SKM-1 (cell line): ENCODE results near the gene USP3.
"Not testable (repeated sequence)": the region's sequence is repeated elsewhere in the genome, so short reads cannot be mapped to it uniquely, and the experiment has no call there.

ENCODE experiments used
- DNase-seq: peaks from one replicate; lab custom pipeline; 2025; ENCODE audit not compliant: unreplicated experiment; lab: John Stamatoyannopoulos, UW

Gene USP3

DNA sequence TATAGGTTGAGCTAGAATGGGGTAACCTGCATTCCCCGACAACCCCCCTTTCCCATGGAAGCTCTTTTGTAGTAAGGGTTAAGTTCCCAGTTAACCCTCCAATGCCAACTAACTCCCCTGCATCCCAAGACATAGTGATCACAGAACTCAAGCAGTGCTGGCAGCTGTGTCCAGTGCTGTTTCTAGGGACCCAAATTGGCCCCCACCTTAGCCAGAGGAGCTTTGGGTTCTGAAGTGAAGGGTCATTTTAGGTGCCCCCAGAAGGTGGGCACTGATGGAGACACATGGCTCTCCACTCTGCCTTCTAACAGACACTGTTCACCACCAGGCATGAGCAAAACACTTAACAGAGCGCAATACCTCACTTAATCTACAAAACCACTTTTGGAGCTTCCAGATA is 99.9 kb downstream of the USP3 start:
- no peak for DNase-seq

DNA sequence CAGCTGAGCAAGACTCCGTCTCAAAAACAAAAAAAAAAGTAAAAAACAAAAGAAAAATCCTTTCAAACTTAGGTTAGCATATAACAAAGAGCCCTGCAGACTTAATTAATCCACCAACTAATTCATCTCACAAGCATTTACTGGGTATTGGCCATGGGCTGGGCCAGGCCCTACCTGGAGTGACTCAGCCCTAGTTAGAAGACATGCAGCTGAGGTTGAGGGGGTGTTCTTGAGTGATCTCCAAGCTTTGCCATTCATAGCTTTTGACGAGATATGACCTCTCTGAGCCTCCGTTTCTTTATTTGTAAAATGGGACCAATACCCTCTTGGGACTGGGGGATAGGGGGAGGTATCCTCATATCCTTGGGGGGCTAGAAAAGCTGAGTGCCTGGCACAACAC is 100.6 kb downstream of the USP3 start:
- no peak for DNase-seq

DNA sequence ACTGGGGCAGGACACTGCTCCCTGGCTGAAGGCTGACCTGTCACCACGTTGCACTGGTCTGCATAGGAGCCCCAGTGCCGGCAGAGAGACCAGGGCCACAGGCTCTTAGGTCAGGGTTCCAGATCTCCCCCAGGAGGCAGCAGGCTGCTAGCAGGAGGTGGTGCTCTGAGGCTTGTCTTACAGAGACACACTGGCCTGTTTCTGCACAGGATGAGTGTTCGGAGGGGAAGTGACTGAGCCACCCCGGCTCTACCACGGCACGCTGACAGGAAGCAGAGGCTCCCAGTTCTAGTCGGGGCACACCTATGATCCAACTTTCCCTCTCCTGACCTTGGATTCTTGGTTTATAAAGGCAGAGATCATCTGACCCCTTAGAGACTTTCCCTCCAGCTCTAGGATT is 101.4 kb downstream of the USP3 start:
- DNase-seq, result peak; percentile 53

DNA sequence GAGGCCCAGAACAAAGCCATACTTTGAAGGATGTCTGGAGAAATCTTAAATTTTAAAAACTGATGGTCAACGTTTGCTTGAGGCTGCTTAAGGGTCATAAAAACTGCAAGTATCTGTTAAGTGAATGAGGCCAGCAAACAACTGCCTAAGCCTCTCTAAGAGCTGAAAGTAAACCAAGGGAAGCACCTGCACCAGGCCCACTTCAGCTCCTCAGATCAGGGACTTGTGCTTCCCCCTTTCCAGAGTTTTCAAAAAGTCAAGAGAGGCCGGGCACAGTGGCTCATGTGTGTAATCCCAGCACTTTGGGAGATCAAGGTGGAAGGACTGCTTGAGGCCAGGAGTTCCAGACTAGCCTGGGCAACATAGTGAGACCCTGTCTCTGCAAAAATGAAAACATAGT is 101.9 kb downstream of the USP3 start:
- no peak for DNase-seq

DNA sequence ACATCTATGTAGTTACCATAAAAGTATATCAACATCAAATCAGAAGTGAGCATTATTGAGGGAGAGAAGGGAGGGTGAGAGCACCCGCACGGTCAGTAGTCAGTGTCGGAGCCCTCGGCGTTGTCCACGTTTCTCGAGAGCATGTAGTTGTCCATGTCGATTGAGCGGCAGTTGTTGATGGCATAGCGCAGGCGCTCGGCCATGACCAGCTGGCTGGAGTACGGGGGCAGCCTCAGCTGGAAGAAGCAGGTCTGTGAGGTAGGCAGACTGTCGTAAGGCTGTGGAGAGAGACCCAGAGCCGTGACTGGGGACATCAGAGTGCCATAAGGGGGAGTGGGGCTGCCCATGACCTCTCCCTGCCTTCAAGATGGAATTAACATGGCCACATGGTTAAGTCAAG is 104.6 kb downstream of the USP3 start:
- no peak for DNase-seq

DNA sequence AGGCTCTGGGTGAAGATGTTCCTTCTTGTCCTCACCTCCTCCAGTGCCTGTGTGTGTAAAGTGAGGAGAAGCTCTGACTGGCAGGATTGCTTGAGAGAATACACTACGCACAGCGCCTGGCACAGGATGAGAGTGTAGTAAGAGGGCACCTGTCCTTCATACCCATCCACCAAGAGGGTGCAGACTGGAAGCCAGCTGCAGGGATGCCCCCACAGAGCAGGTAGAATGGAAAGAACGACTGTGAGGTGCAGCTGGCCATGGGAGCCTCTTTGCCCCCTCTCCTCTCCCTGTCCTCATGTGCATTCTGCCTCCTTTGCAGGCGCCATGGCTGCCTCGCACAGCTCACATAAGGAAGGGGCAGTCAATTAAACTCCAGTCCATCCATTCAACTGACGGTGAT is 105.1 kb downstream of the USP3 start:
- no peak for DNase-seq

DNA sequence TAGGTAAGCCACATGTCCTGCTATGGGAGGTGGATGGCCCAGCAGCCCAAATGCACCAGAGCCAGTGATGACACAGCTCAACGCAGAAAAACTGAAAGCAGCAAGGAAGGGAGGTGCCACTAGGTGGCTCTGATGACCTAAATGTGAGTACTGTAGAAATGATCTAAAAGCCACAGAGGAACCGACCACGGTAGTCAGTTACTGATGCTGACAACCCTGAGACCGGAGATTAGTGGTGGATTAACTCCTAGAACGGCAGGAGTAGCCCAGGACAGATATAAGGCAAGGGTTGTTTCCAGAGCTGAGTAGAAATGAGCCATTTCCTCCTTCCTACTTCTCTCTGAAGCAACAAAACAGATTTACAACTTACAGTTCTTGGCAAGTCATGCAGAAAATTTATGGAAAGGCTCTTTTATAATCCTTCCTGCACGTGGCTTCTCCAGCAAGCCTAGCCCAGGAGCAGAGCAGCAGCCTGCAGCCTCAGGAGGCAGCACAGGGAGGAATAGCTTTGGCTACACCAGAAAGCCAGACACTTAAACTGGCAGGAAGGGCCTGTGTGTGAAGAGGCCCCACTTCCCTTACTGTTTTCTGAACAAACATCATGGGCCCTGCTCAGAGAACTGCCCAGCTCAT is 105.9 kb downstream of the USP3 start:
- DNase-seq, result peak; percentile 80

DNA sequence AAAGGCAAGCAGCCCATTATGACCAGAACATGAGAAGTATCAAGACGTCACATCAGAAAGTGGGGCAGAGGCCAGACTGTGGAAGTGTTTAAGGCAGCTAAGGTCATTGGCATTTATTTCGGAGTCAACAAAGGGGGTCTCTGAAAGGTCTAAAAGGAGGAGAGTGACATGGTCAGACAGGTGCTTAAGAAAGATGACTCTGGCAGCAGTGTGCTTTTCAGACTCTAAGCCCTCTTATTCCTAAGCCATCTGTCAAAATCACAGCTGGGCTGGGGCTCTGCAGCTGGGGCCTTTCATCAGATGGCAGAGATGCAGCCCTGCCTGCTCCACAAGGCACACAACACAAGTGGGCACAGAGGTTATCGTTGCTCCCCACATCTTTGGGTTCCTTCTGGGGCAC is 106.8 kb downstream of the USP3 start:
- no peak for DNase-seq

DNA sequence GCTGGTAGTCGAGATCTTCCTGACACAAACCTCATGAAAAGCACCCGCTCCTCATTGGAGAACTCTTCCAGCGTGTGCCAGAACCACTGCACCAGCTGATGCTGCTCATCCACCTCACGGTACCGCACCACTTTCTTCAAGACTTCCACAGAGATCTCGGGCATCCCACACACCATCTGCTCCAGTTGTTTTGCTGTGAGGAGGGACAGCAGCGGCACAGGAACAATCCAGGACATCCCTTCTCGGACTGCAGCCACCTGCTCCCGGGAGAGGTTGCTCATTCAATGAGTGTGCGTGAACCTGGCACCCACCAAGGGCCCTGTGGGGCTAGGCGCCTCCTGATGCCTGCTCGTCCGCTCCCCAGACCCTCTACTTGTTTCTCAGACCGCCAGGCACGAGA is 107.9 kb downstream of the USP3 start:
- DNase-seq, result no peak

DNA sequence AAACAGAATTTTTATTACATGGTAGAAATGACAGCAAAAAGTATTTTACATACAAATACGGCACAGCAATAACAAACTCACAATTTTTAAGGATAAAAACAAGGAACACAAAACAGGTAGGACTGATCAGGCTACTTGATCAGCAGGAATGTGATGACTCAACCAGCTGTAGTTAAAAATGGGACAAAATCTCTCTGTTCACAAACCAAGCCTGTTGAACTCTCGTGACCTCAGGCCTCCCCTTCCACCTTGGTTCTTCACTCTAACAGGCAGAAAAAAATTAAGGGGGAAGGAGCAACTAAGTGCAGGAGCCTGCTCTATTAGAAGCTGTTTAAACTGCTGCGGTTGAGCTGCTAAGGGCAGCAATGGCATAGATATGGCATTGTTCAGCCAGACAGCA is 111.5 kb downstream of the USP3 start:
- DNase-seq, result no peak

DNA sequence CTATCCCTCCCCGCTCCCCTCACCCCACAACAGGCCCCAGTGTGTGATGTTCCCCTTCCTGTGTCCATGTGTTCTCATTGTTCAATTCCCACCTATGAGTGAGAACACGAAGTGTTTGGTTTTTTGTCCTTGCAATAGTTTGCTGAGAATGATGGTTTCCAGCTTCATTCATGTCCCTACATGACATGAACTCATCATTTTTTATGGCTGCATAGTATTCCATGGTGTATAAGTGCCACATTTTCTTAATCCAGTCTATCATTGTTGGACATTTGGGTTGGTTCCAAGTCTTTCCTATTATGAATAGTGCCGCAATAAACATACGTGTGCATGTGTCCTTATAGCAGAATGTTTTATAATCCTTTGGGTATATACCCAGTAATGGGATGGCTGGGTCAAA is 112.8 kb downstream of the USP3 start:
- not testable (repeated sequence) for DNase-seq

DNA sequence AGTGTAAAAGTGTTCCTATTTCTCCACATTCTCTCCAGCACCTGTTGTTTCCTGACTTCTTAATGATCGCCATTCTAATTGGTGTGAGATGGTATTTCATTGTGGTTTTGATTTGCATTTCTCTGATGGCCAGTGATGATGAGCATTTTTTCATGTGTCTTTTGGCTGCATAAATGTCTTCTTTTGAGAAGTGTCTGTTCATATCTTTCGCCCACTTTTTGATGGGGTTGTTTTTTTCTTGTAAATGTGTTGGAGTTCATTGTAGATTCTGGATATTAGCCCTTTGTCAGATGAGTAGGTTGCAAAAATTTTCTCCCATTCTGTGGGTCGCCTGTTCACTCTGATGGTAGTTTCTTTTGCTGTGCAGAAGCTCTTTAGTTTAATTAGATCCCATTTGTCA is 113.2 kb downstream of the USP3 start:
- DNase-seq, result not testable (repeated sequence)

DNA sequence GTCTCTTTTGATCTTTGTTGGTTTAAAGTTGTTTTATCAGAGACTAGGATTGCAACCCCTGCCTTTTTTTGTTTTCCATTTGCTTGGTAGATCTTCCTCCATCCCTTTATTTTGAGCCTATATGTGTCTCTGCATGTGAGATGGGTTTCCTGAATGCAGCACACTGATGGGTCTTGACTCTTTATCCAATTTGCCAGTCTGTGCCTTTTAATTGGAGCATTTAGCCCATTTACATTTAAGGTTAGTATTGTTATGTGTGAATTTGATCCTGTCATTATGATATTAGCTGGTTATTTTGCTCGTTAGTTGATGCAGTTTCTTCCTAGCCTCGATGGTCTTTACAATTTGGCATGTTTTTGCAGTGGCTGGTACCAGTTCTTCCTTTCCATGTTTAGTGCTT is 116.4 kb downstream of the USP3 start:
- DNase-seq, result not testable (repeated sequence)

DNA sequence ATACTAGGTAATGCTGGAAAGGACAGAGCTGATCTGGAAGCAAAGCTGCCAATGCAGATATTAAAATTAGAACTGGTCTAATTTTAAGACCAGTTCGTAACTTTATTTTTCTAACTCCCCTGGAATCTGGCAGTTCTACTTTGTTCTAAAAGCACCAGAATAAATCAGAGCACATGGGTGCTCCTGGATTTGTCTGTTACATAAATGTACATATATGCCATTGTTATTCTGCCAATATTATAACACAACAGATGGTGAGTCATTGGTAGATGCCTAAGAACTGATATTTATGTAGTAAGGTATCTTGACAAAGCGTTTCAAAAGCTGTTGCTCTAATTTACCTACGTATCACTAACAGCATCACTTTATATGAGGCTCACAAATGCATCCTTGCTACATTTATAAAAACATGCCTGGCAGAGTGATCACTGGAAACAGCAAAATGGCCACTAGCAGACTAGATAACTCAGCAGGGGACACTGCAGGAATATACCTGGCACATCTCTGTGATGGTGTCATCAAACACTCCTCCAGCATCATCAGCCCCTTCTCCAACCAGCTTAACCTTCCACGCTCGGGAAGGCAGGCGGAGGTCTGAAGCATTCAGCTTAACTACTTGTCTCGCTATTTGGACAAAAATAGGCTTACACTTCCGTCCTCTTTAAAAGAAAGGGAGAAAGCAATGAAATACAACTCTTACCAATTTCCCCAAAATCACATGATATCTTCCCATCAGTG is 119.0 kb downstream of the USP3 start:
- no peak for DNase-seq

DNA sequence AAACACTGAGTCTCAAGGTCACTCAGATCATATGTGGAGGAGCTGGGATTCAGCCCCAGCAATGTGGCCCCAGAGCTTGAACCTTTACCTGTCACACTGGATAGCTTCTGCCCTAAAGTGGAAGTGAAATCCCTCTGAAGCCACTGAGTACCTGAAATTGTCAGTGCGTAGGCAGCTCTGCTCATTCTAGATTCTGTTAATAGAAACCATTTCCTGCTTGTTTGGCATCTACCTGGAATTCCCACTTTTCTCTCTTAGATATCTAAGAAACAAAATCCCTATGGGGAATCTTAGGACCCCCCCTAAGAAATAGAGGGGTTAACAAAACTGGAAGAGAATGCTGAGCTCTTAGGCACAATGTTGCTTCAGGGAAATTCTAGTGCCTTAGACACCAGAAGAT is 122.6 kb downstream of the USP3 start:
- no peak for DNase-seq

DNA sequence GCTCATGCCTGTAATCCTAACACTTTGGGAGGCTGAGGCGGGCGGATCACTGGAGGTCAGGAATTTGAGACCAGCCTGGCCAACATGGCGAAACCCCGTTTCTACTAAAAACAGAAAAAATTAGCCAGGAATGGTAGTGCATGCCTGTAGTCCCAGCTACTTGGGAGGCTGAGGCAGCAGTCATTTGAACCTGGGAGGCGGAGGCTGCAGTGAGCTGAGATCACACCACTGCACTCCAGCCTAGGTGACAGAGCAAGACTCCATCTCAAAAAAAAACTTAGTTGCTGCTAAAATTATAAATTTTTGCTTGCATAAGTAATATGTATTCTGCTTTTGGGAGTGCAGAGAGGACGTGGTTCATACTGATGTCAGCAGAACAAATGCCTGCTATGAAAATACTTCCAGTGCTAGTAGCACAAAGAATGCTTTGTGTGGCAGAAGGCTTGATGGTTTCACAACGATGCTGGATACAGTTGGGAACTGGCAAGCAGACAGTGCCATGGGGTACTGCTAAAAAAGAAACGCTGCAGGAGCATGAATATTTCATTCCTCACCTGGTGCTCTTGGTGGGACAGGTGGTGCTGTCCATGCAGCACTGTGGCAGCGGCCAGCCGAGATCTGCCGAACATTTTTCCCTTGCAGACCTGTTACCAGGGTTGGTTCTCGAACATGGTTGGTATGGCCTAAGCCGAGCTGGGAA is 123.9 kb downstream of the USP3 start:
- DNase-seq, result no peak

DNA sequence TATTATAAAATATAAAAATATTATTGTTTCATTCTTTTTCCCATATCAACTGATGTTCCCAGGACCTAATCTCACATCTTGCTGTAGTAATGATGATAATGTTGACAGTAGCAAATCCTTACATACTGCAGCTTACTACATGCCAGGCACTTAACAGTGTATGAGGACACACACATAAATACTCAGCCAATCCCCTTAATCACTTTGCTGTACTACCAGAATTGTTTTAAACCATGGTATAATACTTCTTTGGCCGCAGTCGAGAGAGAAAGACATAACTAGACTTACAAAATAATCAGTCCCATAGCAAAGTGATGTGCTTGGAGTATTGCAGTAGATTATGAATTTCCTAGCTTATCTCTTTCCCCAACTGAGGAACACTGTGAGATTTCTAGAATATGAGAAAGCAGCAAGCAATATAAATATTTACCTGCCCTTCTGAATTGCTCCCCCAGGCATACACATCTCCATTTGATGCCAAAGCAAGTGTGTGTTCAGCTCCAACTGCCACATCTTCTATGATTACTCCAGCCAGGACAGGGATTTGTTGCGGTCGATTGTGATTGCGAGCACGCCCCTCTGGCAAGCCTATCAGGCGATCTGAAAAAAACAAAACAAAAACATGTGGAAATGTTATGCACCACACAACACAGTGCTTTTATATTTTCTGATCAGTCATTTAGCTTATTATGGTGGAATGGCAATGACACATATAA is 125.8 kb downstream of the USP3 start:
- no peak for DNase-seq

DNA sequence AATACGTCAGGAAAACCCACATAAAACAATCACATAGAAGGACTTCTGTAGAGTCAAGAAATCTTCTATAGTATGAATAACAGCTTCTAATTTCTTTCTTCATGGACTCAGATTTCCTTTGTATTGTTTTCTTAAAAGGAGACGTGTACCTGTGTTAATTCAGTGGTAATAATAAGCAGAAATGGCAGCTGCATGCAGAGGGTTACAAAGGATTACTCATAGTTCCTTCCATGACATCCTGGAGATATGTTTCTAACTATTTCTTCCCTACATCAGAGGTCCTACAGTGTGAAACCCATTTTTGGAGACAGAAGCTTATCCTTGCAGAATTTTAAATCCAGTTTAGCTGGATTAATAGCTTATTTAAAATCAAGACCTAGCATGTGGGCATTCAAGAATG is 128.9 kb downstream of the USP3 start:
- no peak for DNase-seq

DNA sequence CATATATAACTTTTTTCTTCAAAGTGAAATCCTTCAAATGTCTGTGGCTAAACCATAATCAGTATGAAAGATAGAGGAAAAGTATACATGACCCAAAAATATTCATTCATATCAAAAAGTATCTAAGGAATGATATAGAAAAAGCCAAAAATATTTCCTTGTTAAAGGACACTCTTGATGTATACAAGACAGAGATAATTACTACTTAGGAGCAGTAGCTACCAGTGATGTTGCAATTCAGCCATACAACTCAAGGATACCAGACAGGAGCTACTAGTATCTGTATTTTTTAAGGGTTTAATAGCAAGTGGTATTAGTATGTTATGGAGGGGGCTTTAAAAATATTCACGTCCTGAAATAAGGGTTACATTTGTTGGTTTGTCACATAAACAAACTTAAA is 129.8 kb downstream of the USP3 start:
- DNase-seq, result no peak

DNA sequence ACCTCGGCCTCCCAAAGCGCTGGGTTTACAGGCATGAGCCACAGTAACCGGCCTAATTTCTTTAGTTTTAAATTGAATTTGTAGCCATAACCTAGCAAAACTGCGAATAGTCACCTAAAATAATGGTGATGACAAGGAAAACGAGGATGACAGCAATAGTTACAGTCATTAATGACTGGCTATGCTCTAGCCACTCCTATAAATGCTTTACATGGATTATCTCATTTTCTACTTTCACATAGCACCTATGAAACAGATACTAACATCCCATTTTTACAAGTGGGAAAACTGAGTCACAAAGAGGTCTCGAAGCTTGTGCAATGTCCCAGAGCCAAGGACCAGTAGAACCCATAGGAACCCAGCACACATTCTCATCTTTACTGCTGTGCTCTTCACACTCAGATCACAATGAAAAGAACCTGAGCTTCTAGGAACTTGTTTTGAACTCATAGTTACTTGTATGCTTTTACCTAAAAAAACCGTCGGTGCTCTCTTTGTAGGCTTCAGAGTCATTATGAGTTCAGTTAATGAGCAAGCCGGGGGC is 132.2 kb downstream of the USP3 start:
- DNase-seq, result no peak

DNA sequence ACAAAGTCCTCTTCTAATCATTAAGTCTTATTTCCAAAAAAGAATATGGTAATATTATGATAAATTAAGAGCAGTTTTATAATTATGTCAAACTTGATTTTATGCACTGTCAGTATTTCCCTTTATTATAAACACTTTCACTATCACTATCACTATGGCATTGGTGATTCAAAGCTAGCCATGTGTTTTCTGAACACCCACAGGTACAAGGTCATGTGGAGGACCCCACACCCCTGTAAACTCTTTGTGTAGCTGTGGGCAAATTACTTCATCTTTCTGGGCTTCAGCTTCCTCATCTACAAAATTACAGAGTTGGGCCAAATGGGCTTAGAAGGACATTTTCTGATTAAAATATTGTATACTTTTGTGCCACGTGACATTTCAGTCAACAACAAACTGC is 134.4 kb downstream of the USP3 start:
- DNase-seq, result no peak
